Inferior parietal cortex (tissue), 1 donor: Measurements from ENCODE around the gene ILF3.

ENCODE experiments used
- DNase-seq: peaks from one replicate; pipeline ENCODE4 v3.0.0-alpha.2; 2016; ENCODE audit errors: extremely low spot score

ILF3 gene

DNA sequence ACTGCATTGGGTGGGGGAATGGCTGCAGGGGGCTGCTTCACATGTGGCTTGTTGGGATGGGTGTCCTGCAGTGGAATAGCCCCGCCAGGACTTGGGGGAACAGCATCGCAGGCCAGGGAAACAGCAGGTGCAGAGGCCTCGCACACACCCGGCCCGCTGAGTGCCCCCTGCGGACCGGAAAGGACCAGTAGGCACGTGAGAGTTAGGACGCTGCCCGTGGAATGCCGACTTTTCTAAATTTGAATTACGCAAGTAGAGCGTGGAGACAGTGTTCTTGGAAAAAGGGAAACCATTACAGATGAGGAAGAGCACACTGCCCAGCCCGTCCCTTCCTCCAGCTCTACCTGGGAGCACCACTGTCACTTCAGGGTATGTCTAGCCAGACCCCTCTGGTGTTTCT lies 75.3 kb downstream of the ILF3 start:
- DNase-seq = no peak

DNA sequence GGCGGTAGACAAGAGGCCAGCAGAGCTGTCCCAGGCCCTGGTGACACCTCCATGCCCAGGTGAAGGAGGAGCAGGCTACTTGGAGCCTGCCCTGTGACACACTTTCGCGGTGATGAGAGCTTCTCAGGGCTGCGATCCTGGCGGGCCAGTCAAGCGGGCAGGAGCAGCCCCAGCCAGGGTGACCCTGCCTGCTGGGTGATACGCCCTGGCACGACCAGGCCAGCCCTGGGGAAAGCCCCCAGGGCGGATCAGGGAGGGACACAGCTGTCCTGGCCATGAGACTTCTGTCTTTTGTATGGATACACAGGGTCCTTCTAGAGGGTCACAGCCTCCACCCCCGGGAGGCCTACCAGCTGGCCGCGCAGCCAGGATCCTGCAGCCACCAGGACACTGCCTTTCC lies 76.8 kb downstream of the ILF3 start:
- no peak for DNase-seq

DNA sequence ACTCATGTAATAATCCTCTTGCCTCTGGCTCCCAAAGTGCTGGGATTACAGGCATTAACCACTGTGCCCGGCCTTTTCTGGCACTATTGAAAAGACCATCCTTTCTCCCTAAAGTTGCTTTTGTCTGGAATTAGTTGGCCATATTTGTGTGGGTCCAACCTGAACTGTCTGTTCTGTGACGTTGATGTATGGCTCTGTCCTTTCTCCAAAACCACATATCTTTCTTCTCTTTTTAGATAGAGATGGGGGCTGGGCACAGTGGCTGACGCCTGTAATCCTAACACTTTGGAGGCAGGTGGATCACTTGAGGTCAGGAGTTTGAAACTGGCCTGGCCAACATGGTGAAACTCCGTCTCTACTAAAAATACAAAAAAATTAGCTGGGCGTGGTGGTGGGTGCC lies 81.6 kb downstream of the ILF3 start:
- DNase-seq = no peak

DNA sequence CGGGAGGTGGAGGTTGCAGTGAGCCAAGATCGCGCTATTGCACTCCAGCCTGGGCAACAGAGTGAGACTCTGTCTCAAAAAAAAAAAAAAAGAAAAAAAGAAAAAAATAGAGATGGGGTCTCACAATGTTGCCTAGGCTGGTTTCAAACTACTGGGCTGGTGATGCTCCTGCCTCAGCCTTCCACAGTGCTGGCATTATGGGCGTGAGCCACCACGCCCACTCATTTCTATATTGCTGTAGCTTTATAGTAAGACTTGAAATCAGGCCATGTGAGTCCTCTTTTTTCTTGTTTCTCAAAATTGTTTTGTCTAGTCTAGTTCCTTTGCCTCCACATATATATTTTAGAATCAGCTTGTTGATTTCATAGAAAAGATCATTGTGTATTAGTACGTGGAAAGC lies 82.0 kb downstream of the ILF3 start:
- DNase-seq = no peak

DNA sequence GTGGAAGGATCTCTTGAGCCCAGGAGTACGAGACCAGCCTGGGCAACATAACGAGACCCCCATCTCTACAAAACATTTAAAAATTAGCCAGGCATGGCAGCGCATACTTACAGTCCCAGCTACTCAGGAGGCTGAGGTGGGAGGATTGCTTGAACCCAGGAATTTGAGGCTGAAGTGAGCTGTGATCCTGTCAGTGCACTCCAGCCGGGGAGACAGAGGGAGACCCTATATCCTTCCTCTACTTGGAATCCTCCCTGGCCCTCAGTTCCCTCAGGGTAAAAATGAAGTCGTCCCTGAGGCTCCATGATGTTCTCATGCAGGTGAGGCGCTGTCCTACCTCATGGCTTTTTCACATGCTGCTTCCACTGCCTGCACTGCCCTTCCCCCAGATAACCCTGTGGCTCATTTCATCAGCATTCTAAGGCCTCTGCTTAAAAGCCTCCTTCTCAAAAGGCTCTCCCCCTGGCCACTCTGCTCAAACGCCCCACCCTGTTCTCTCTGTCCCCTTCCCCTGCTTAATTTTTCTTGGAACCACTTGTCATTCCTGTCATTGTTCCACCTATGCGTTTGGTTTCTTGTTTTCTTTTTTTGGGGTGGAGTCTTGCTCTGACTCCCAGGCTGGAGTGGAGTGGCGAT lies 82.9 kb downstream of the ILF3 start:
- DNase-seq = no peak

DNA sequence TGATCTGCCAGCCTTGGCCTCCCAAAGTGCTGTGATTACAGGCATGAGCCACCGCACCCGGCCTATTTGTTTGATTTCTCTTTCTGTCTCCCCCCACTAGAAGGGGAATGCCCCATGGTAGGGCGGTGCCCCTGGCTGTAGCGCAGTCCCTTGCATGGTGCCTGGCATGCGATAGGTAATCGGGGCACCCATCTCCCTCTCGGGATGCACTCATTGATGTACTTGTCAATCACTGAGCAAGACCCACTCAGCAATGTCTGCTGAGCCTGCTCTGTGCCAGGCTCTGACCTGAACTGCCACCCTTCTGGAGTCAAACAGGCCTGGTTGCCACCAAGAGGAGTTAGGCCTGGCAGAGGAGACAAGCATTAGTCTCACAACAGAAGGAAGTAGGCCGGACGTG lies 83.6 kb downstream of the ILF3 start:
- no peak for DNase-seq

DNA sequence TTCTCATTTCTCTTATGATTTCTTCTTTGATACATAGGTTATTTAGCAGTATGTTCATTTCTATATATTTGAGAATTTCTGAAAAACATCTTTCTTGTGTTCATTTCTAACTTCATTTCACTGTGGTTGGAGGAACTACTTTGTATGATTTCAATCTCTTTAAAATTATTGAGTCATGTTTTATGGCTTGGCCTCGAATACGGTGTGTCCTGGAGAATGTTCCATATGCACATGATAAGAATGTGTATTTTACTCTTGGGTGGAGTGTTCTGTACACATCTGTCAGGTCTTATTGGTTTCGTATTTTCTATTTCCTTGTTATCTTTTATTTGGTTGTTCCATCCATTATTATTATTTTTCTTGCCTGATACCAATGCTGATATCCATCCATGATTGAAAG lies 86.7 kb downstream of the ILF3 start:
- DNase-seq = no peak
